ENCODE results near the gene LRFN3.

The LRFN3 gene

GRCh38 chr19:35929876-35930275 is 6.3 kb upstream of the LRFN3 start:
- DNase-seq (ENCODE audit: low spot score), result no peak
- TF ChIP-seq CTCF (IDR thresholded peaks at IDR 0.05; ENCODE audit: extremely low read depth, insufficient read depth, missing control alignments), result no peak
- in situ Hi-C loops (cut with MboI; ENCODE audit: low pct_unique_long_range_greater_than_20kb, low sequenced_read_pairs, unreplicated experiment), result loop anchor here (5.0 kb wide), 1 partner anchor 43 kb away; no protein-coding TSS in a partner anchor

- in situ Hi-C loops (cut with MboI; ENCODE audit: low pct_unique_long_range_greater_than_20kb, low sequenced_read_pairs, unreplicated experiment), result loop anchor here (5.0 kb wide), 1 partner anchor 44 kb away; no protein-coding TSS in a partner anchor
- peak; percentile 98 for TF ChIP-seq CTCF (IDR thresholded peaks at IDR 0.05; ENCODE audit: extremely low read depth, insufficient read depth, missing control alignments)
- DNase-seq (ENCODE audit: low spot score), result peak; percentile 99
These were observed 4.9 kb upstream of the LRFN3 start for GRCh38 chr19:35931161-35931873.

GRCh38 chr19:35931874-35932202 is 4.3 kb upstream of the LRFN3 start:
- no peak for DNase-seq (ENCODE audit: low spot score)
- in situ Hi-C loops (cut with MboI; ENCODE audit: low pct_unique_long_range_greater_than_20kb, low sequenced_read_pairs, unreplicated experiment), result loop anchor here (5.0 kb wide), 1 partner anchor 45 kb away; no protein-coding TSS in a partner anchor
- TF ChIP-seq CTCF (IDR thresholded peaks at IDR 0.05; ENCODE audit: extremely low read depth, insufficient read depth, missing control alignments), result peak; percentile 9

GRCh38 chr19:35932291-35932936 is 3.8 kb upstream of the LRFN3 start:
- DNase-seq (ENCODE audit: low spot score), result no peak
- in situ Hi-C loops (cut with MboI; ENCODE audit: low pct_unique_long_range_greater_than_20kb, low sequenced_read_pairs, unreplicated experiment), result loop anchor here (5.0 kb wide), 1 partner anchor 45 kb away; no protein-coding TSS in a partner anchor
- no peak for TF ChIP-seq CTCF (IDR thresholded peaks at IDR 0.05; ENCODE audit: extremely low read depth, insufficient read depth, missing control alignments)

- DNase-seq (ENCODE audit: low spot score), result peak; percentile 25
- no peak for TF ChIP-seq CTCF (IDR thresholded peaks at IDR 0.05; ENCODE audit: extremely low read depth, insufficient read depth, missing control alignments)
These were observed 629 bp downstream of the LRFN3 start for GRCh38 chr19:35936738-35937268.

GRCh38 chr19:35937345-35938281 is 1.4 kb downstream of the LRFN3 start:
- peak; percentile 36 for DNase-seq (ENCODE audit: low spot score)
- in situ Hi-C loops (cut with MboI; ENCODE audit: low pct_unique_long_range_greater_than_20kb, low sequenced_read_pairs, unreplicated experiment), result no loop called here
- no peak for TF ChIP-seq CTCF (IDR thresholded peaks at IDR 0.05; ENCODE audit: extremely low read depth, insufficient read depth, missing control alignments)

More at GRCh38 chr19:35936738-35937268, 629 bp downstream of the LRFN3 start:
- in situ Hi-C loops (cut with MboI; ENCODE audit: low pct_unique_long_range_greater_than_20kb, low sequenced_read_pairs, unreplicated experiment), result no loop called here

Data from GM13977 (cell line).